Muscle layer of colon (tissue), 2 donors: Measurements from ENCODE around the gene ADM2.
"Not testable (repeated sequence)": the region's sequence is repeated elsewhere in the genome, so short reads cannot be mapped to it uniquely, and the experiment has no call there.

Experiments used
- H3K27ac ChIP-seq: one replicate; pipeline ENCODE4 v1.7.0; 2013; ENCODE audit warnings: low read depth, mild to moderate bottlenecking, low read length, moderate library complexity
- H3K27me3 ChIP-seq, 2 donors: one replicate each; pipeline ENCODE4 v1.7.0; 2013; ENCODE audit warnings: low read length in 2 of 2, mild to moderate bottlenecking in 2 of 2; ENCODE audit not compliant: insufficient read depth in 2 of 2, control insufficient read depth in 1 of 2
- H3K36me3 ChIP-seq: one replicate; pipeline ENCODE4 v1.7.0; 2013; ENCODE audit warnings: mild to moderate bottlenecking, low read length; ENCODE audit not compliant: insufficient read depth
- H3K4me1 ChIP-seq: one replicate; pipeline ENCODE4 v1.7.0; 2013; ENCODE audit warnings: mild to moderate bottlenecking, low read length; ENCODE audit not compliant: insufficient read depth
- H3K4me3 ChIP-seq, 2 donors: one replicate each; pipeline ENCODE4 v1.7.0; 2013; ENCODE audit warnings: low read length in 2 of 2, low read depth in 1 of 2, mild to moderate bottlenecking in 1 of 2, moderate library complexity in 1 of 2
- H3K9ac ChIP-seq: one replicate; pipeline ENCODE4 v1.7.0; 2013; ENCODE audit warnings: low read length
- H3K9me3 ChIP-seq: one replicate; pipeline ENCODE4 v1.7.0; 2013; ENCODE audit warnings: mild to moderate bottlenecking, low read length
- donor health status: abdominal sarcoma.
- donor health status: Adenocarcinoma of cecum.

Gene ADM2

DNA sequence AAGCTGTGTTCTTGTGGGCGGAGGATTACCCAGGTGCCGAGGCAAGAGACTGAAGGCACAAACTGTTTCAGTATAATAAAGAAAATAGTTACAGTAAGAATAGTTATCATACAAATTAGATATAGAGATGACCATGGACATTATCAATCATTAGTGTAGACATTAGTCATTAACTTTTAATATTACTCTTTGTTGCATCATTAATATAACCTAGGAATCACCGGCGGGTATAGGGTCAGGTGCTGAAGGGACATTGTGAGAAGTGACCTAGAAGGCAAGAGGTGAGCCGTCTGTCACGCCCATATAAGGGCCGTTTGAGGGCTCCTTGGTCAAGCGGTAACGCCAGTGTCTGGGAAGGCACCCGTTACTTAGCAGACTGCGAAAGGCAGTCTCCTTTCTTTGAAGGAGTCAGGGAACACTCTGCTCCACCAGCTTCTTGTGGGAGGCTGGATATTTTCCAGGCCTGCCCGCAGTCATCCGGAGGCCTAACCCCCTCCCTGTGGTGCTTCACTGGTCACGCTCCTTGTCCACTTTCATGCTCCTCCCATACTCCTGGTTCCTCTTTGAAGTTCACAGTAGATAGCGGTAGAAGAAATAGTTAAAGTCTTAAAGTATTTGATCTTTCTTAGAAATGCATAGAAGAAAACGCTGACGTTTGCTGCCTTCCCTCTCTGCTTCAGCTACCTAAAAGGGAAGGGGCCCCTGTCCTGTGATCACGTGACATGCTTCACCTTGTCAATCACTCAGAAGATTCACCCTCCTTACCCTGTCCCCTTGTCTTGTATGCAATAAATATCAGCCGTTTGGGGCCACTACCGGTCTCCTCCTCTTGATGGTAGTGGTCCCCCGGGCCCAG, 52.7 kb downstream of the ADM2 start:
- not testable (repeated sequence) for H3K36me3 ChIP-seq, H3K9me3 ChIP-seq, H3K4me3 ChIP-seq, H3K27ac ChIP-seq, H3K9ac ChIP-seq
- Histone ChIP-seq H3K27me3 (peaks cover 21 to 79% of the 10 kb centered on the region in 2 donors), H3K4me1 (peaks cover 12% of the 10 kb centered on the region)

DNA sequence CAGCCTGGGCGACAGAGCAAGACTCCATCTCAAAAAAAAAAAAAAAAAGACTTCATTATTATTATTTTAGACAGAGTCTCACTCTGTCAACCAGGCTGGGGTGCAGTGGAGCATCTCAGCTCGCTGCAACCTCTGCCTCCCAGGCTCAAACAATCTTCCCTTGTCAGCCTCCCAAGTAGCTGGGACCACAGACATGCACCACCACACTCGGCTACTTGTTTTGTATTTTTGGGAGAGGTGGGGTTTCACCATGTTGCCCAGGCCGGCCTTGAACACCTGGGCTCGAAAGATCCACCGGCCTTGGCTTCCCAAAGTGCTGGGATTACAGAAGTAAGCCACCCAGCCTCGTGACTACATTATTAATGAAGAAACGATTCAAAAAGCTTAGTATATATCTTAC, 53.8 kb downstream of the ADM2 start:
- Histone ChIP-seq H3K36me3 (no peaks in the 10 kb centered on the region), H3K9me3 (no peaks in the 10 kb centered on the region), H3K27me3 (peaks cover 21 to 69% of the 10 kb centered on the region in 2 donors), H3K9ac (no peak overlapping the region), H3K4me1 (peaks cover 12% of the 10 kb centered on the region), H3K4me3 (no peak overlapping the region), H3K27ac (no peak overlapping the region)
